ENCODE data around the gene TSC2. TPM values are rescaled to one million over a fixed set of nuclear protein-coding genes. Genes with fewer than 3 reads are reported as not detected.

Gene TSC2
- total RNA-seq, 1 donor from 2014 or later = 241 TPM

- no peaks in the 10 kb centered on the region for H3K27me3 Mint-ChIP-seq
- no peak overlapping the region for H3K4me3 Mint-ChIP-seq (ENCODE audit: low read depth)
- no peaks in the 10 kb centered on the region for H3K4me1 Mint-ChIP-seq (ENCODE audit: low read depth)
- H3K36me3 Mint-ChIP-seq (ENCODE audit: insufficient read depth) = peaks cover 1% of the 10 kb centered on the region
- DNase-seq (ENCODE audit: low spot score, unreplicated experiment) = no peak
- no peak overlapping the region for H3K27ac Mint-ChIP-seq
- no peak for TF ChIP-seq CTCF (IDR thresholded peaks at IDR 0.05; ENCODE audit: unreplicated experiment)
- H3K9me3 Mint-ChIP-seq (ENCODE audit: low read depth) = no peaks in the 10 kb centered on the region
These were observed 36.3 kb downstream of the TSC2 start for GRCh38 chr16:2083876-2084780.

GRCh38 chr16:2084895-2085625, 37.3 kb downstream of the TSC2 start:
- H3K27me3 Mint-ChIP-seq = no peaks in the 10 kb centered on the region
- H3K9me3 Mint-ChIP-seq (ENCODE audit: low read depth) = no peaks in the 10 kb centered on the region
- H3K36me3 Mint-ChIP-seq (ENCODE audit: insufficient read depth) = peaks cover 1% of the 10 kb centered on the region
- H3K4me3 Mint-ChIP-seq (ENCODE audit: low read depth) = no peak overlapping the region
- no peak overlapping the region for H3K27ac Mint-ChIP-seq
- no peak for DNase-seq (ENCODE audit: low spot score, unreplicated experiment)
- TF ChIP-seq CTCF (IDR thresholded peaks at IDR 0.05; ENCODE audit: unreplicated experiment) = no peak
- H3K4me1 Mint-ChIP-seq (ENCODE audit: low read depth) = no peaks in the 10 kb centered on the region

GRCh38 chr16:2085669-2086068, 37.9 kb downstream of the TSC2 start:
- peaks cover 1% of the 10 kb centered on the region for H3K36me3 Mint-ChIP-seq (ENCODE audit: insufficient read depth)
- DNase-seq (ENCODE audit: low spot score, unreplicated experiment) = no peak
- no peaks in the 10 kb centered on the region for H3K4me1 Mint-ChIP-seq (ENCODE audit: low read depth)
- H3K27me3 Mint-ChIP-seq = no peaks in the 10 kb centered on the region
- no peak for TF ChIP-seq CTCF (IDR thresholded peaks at IDR 0.05; ENCODE audit: unreplicated experiment)
- H3K9me3 Mint-ChIP-seq (ENCODE audit: low read depth) = no peaks in the 10 kb centered on the region
- H3K4me3 Mint-ChIP-seq (ENCODE audit: low read depth) = no peak overlapping the region
- H3K27ac Mint-ChIP-seq = no peak overlapping the region

- no peak for DNase-seq (ENCODE audit: low spot score, unreplicated experiment)
- Mint-ChIP-seq H3K4me3 (ENCODE audit: low read depth) (no peak overlapping the region), H3K36me3 (ENCODE audit: insufficient read depth) (peaks cover 1% of the 10 kb centered on the region), H3K9me3 (ENCODE audit: low read depth) (no peaks in the 10 kb centered on the region), H3K27me3 (no peaks in the 10 kb centered on the region), H3K4me1 (ENCODE audit: low read depth) (no peaks in the 10 kb centered on the region), H3K27ac (no peak overlapping the region)
- TF ChIP-seq CTCF (IDR thresholded peaks at IDR 0.05; ENCODE audit: unreplicated experiment) = no peak
These were observed 38.4 kb downstream of the TSC2 start for GRCh38 chr16:2086106-2086742.
